Epithelial cell of esophagus (primary cell): ENCODE data around the gene ZNF672.
A peak's percentile ranks its signal among the peaks of the same experiment; 100 is the strongest.
"Not testable (repeated sequence)": the region's sequence is repeated elsewhere in the genome, so short reads cannot be mapped to it uniquely, and the experiment has no call there.

Experiments
- DNase-seq: peaks from one replicate; pipeline ENCODE4 v3.0.0; 2010; ENCODE audit warnings: low read depth
- H3K4me3 ChIP-seq: 2 replicates; pipeline ENCODE4 v1.5.1; 2011; ENCODE audit warnings: mild to moderate bottlenecking, low read length, control low read depth
- CTCF ChIP-seq: IDR thresholded peaks from 2 replicates; pipeline ENCODE4 v1.5.1; 2011; ENCODE audit warnings: low read depth, mild to moderate bottlenecking, low read length, control low read depth, inconsistent platforms; ENCODE audit not compliant: insufficient read depth; ENCODE audit errors: missing control alignments

ZNF672 gene

GRCh38 chr1:248825136-248825535 is 12.9 kb upstream of the ZNF672 start:
- DNase-seq = no peak
- no peak for TF ChIP-seq CTCF
- peak overlapping the region; percentile 95 for H3K4me3 ChIP-seq

- TF ChIP-seq CTCF = no peak
- no peak for DNase-seq
- H3K4me3 ChIP-seq = peak overlapping the region; percentile 95
These were observed 12.5 kb upstream of the ZNF672 start for GRCh38 chr1:248825573-248825908.

GRCh38 chr1:248825909-248826760 is 11.9 kb upstream of the ZNF672 start, which contains the start of gene SH3BP5L:
SH3BP5L (minus strand) TSS chr1:248825915; CDS start chr1:248824935, 980 bp downstream.
- DNase-seq = peak; percentile 97
- peak; percentile 85 for TF ChIP-seq CTCF
- H3K4me3 ChIP-seq = peak within 1 kb of the TSS; percentile 95

GRCh38 chr1:248828845-248829244 is 9.2 kb upstream of the ZNF672 start:
- H3K4me3 ChIP-seq = no peak overlapping the region
- DNase-seq = peak; percentile 77
- no peak for TF ChIP-seq CTCF

GRCh38 chr1:248830718-248831017 is 7.4 kb upstream of the ZNF672 start:
- not testable (repeated sequence) for DNase-seq, H3K4me3 ChIP-seq

- DNase-seq = no peak
- H3K4me3 ChIP-seq = no peak overlapping the region
These were observed 6.2 kb upstream of the ZNF672 start for GRCh38 chr1:248831842-248832241.

GRCh38 chr1:248834343-248834940 is 3.6 kb upstream of the ZNF672 start:
- no peak for TF ChIP-seq CTCF
- no peak overlapping the region for H3K4me3 ChIP-seq
- no peak for DNase-seq

More at GRCh38 chr1:248831842-248832241, 6.2 kb upstream of the ZNF672 start:
- TF ChIP-seq CTCF = no peak
